CD1c-positive myeloid dendritic cell (primary cell): Measurements from ENCODE around the gene TCEA3.
"Not testable (repeated sequence)": the region's sequence is repeated elsewhere in the genome, so short reads cannot be mapped to it uniquely, and the experiment has no call there.

Source experiments
- DNase-seq: peaks from one replicate; pipeline ENCODE4 v3.0.0-alpha.2; 2016; ENCODE audit errors: extremely low spot score

Gene TCEA3

GRCh38 chr1:23392125-23392855, 32.3 kb downstream of the TCEA3 start:
- DNase-seq: no peak

GRCh38 chr1:23389837-23390321, 34.7 kb downstream of the TCEA3 start:
- DNase-seq: no peak

- no peak for DNase-seq
These were observed 37.1 kb downstream of the TCEA3 start for GRCh38 chr1:23387494-23387893.

GRCh38 chr1:23385119-23385621, 39.4 kb downstream of the TCEA3 start:
- no peak for DNase-seq

GRCh38 chr1:23384312-23385058, 40.1 kb downstream of the TCEA3 start:
- peak; percentile 52 for DNase-seq

GRCh38 chr1:23383577-23384311, 40.8 kb downstream of the TCEA3 start:
- DNase-seq: no peak

- DNase-seq: peak; percentile 13
These were observed 43.2 kb downstream of the TCEA3 start for GRCh38 chr1:23381233-23381885.

GRCh38 chr1:23380719-23381118, 43.8 kb downstream of the TCEA3 start:
- DNase-seq: no peak

- DNase-seq: not testable (repeated sequence)
These were observed 44.3 kb downstream of the TCEA3 start for GRCh38 chr1:23380236-23380635.

- DNase-seq: peak; percentile 19
These were observed 47.4 kb downstream of the TCEA3 start for GRCh38 chr1:23376890-23377811.

- DNase-seq: not testable (repeated sequence)
These were observed 50.3 kb downstream of the TCEA3 start for GRCh38 chr1:23374079-23374735.

- no peak for DNase-seq
These were observed 52.3 kb downstream of the TCEA3 start for GRCh38 chr1:23371987-23372880.

- no peak for DNase-seq
These were observed 53.6 kb downstream of the TCEA3 start for GRCh38 chr1:23370709-23371584.

GRCh38 chr1:23370330-23370708, 54.2 kb downstream of the TCEA3 start:
- DNase-seq: no peak

- peak; percentile 72 for DNase-seq
These were observed 55.1 kb downstream of the TCEA3 start, which contains the start of gene ZNF436 for GRCh38 chr1:23369335-23370013. ZNF436 (minus strand) TSS chr1:23369836; CDS start chr1:23368005, 1,831 bp downstream.

- peak; percentile 98 for DNase-seq
These were observed 55.8 kb downstream of the TCEA3 start for GRCh38 chr1:23368562-23369334.
